ENCODE data around the gene RCAN2. TPM values are rescaled to one million over a fixed set of nuclear protein-coding genes. Genes with fewer than 3 reads are reported as not detected.

Gene RCAN2
- total and polyA plus RNA-seq, 8 donors = 1.7 to 19.0 (median 3.4) TPM

DNA sequence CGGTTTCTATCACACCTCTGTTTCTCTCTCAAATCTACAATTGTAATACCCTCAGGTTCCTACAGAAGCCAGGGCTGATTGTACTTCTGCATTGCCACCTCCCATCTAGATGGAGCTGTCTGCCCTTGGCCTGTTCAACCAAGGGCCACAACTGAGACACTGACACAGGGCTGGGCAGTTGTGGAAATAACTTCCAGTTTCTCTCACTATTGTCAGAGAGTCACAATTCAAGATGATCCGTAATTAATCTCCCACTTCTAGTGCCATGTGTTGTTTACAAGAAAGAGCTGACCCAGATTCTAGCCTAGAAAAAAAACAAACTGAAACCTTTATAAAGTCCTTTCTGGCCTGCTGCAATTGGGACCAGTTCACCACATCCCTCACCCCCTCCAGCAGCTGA, 22.2 kb downstream of the RCAN2 start:
- 81 to 86% methylated on average over 2 of the region's 2 CpGs for WGBS, 2 donors
- TF ChIP-seq, protein P1, sequence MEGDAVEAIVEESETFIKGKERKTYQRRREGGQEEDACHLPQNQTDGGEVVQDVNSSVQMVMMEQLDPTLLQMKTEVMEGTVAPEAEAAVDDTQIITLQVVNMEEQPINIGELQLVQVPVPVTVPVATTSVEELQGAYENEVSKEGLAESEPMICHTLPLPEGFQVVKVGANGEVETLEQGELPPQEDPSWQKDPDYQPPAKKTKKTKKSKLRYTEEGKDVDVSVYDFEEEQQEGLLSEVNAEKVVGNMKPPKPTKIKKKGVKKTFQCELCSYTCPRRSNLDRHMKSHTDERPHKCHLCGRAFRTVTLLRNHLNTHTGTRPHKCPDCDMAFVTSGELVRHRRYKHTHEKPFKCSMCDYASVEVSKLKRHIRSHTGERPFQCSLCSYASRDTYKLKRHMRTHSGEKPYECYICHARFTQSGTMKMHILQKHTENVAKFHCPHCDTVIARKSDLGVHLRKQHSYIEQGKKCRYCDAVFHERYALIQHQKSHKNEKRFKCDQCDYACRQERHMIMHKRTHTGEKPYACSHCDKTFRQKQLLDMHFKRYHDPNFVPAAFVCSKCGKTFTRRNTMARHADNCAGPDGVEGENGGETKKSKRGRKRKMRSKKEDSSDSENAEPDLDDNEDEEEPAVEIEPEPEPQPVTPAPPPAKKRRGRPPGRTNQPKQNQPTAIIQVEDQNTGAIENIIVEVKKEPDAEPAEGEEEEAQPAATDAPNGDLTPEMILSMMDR (IDR thresholded peaks at IDR 0.05) = no peak
- Histone ChIP-seq H3K4me3 (no peak overlapping the region), H3K4me1 (no peaks in the 10 kb centered on the region), H3K27ac (no peak overlapping the region), H3K27me3 (no peaks in the 10 kb centered on the region), H3K9me3 (no peaks in the 10 kb centered on the region), H3K36me3 (no peaks in the 10 kb centered on the region)
- FAIRE-seq = no peak
- DNase-seq = no peak
- intact Hi-C loops (cut with DNase I) = no loop called here
- ATAC-seq = no peak

DNA sequence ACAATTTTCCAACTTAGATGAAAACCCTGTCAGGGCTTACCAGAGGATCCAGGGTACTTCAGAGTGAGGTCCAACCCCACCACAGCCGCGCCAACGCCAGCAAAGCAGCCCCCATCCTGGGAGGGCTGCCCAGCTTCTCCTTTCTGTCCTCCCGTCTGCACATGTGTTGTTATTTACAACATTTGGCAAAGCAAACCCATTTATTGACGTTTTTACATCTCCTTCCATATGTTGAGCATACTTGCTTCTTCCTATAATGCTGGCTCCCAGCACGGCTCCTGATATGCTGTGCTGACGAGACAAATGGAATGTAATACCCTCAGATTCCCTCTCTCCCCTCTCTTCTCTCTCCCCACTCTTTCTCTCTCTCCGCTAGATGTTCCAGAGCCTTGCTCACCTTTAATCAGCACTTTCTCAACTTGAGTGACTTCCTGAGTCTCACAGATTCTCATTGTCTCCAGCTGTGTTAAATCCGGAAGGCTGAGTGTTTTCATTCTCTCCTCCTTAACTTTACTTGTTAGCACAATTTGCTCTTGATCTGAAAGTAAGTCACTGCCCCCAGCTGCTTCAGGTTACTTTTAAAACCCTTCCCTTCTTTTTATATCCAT, 22.7 kb downstream of the RCAN2 start:
- Histone ChIP-seq H3K36me3 (no peaks in the 10 kb centered on the region), H3K4me1 (no peaks in the 10 kb centered on the region), H3K4me3 (no peak overlapping the region), H3K27me3 (no peaks in the 10 kb centered on the region), H3K9me3 (no peaks in the 10 kb centered on the region), H3K27ac (no peak overlapping the region)
- no peak for FAIRE-seq
- no peak for DNase-seq
- 84 to 88% methylated on average over 9 of the region's 9 CpGs for WGBS, 2 donors
- intact Hi-C loops (cut with DNase I) = no loop called here
- TF ChIP-seq, protein P1 (IDR thresholded peaks at IDR 0.05) = no peak
- ATAC-seq = no peak

DNA sequence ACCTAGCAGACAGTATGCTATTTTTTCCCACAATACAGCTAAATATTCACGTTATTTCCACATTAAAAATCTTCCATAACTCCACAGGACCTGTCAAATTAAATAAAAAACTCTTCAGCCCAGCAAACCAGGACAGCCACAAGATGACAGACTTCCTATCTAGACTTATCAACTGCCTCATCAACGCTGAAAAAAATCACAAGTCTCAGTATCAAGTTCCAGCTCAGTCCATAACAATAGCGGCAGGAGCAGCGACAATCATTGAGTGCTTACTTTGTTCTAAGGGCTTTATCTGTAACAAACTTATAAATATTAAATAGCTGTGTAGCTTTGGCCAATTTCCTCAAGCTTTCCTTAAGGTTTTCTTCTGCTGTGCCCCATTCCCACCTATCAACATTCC, 24.7 kb downstream of the RCAN2 start:
- 79 to 82% methylated on average over 4 of the region's 4 CpGs for WGBS, 2 donors
- ATAC-seq (no peak), FAIRE-seq (no peak), DNase-seq (no peak)
- Histone ChIP-seq H3K4me3 (no peak overlapping the region), H3K9me3 (no peaks in the 10 kb centered on the region), H3K36me3 (no peaks in the 10 kb centered on the region), H3K4me1 (no peaks in the 10 kb centered on the region), H3K27ac (no peak overlapping the region), H3K27me3 (no peaks in the 10 kb centered on the region)
- intact Hi-C loops (cut with DNase I) = no loop called here
- TF ChIP-seq, protein P1 (IDR thresholded peaks at IDR 0.05) = no peak

DNA sequence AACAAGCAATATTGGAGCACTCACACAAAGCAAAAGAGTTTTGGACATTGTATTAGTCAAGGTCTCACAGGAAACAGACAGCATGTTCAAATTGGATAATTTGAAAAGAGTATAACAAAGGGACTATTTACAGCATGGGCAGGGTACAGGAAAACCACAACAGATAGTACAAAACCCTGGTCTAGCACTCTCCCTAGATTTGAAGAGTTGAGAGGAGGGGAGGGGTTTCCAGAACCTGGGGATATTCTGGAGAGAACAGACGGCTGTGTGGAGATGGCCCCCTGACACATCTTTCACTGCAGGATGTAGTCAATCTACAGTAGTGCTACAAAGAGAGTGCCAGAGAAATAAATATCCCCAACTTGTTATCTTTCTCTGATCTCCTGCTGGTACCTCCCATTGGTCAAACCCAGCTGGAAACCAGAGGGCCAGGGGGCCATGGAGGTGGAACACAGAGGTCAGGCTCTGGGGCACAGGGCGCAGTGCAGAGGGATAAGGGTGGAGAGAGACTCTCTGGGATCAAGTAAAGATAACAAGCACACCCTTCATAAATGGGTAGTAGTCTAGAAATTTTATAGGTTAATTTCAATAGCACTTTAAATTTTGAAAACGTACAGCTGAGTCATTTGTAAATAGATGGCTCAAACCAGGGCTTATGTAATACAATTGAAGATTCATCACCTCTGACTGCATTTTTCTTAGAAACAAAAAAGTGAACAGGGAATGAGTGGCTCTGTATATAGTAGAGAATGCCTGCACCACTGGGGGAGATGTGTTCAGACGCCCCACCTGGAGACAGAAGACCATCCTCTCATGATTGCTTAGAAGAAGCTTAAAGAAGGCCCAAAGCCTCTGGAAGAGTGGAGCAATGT, 25.7 kb downstream of the RCAN2 start:
- Histone ChIP-seq H3K4me3 (no peak overlapping the region), H3K36me3 (no peaks in the 10 kb centered on the region), H3K4me1 (no peaks in the 10 kb centered on the region), H3K27me3 (no peaks in the 10 kb centered on the region), H3K27ac (no peak overlapping the region), H3K9me3 (no peaks in the 10 kb centered on the region)
- TF ChIP-seq, protein P1 (IDR thresholded peaks at IDR 0.05) = no peak
- no peak for DNase-seq
- no peak for FAIRE-seq
- no peak for ATAC-seq
- intact Hi-C loops (cut with DNase I) = no loop called here
- WGBS, 2 donors = 71 to 77% methylated on average over 4 of the region's 4 CpGs

DNA sequence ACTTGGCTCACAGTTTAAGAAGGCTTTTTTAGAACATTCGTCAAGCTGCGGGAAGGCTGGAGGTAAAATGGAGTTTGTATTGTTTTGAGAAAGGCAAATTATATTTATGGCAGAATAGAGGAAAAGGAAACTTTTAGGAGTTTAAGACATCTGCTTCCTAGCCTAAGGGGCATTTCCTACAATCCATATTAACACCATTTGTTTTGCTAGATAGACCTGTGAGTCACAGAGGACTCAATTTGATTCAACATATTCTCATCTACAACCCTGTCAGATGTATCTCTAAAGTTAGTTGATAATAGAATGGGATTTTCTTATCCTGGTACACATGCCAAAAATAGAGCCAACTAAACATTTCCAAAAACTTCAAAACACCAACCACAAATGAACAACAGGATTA, 35.0 kb downstream of the RCAN2 start:
- TF ChIP-seq, protein P1 (IDR thresholded peaks at IDR 0.05) = no peak
- H3K4me1 ChIP-seq = no peaks in the 10 kb centered on the region
- intact Hi-C loops (cut with DNase I) = no loop called here
- 95% methylated on average over 2 of the region's 2 CpGs for WGBS, 2 donors
- DNase-seq (no peak), FAIRE-seq (no peak), ATAC-seq (no peak)
- H3K27me3 ChIP-seq = no peaks in the 10 kb centered on the region
- H3K36me3 ChIP-seq = no peaks in the 10 kb centered on the region
- H3K9me3 ChIP-seq = no peaks in the 10 kb centered on the region
- H3K4me3 ChIP-seq = no peak overlapping the region
- no peak overlapping the region for H3K27ac ChIP-seq

Data from pancreas (tissue), 10 donors.